ENCODE measurements around the gene ZNF2. TPM values are rescaled to one million over a fixed set of nuclear protein-coding genes. Genes with fewer than 3 reads are reported as not detected.
"Not testable (repeated sequence)": the region's sequence is repeated elsewhere in the genome, so short reads cannot be mapped to it uniquely, and the experiment has no call there.

The ZNF2 gene
- total RNA-seq, 1 experiment from 2014 or later: 7.6 TPM

- in situ Hi-C loops (cut with HindIII; ENCODE audit: low pct_unique_long_range_greater_than_20kb, low sequenced_read_pairs): no loop called here
- DNase-seq (ENCODE audit: low read depth, low spot score): no peak
These were observed 19.6 kb downstream of the ZNF2 start for GRCh38 chr2:95185197-95185596.

GRCh38 chr2:95185973-95186372 lies 20.4 kb downstream of the ZNF2 start:
- in situ Hi-C loops (cut with HindIII; ENCODE audit: low pct_unique_long_range_greater_than_20kb, low sequenced_read_pairs): no loop called here

DNA sequence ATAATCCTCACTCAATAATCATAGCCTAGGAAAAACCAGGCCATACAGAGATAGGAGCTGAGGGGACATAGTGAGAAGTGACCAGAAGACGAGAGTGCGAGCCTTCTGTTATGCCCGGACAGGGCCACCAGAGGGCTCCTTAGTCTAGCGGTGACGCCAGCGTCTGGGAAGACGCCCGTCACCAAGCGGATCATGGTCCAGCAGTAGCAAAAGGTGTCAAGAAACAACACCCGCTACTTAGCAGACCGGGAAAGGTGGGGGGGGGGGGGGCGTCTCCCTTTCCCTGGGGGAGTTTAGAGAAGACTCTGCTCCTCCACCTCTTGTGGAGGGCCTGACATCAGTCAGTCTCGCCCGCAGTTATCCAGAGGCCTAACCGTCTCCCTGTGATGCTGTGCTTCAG lies 27.3 kb downstream of the ZNF2 start:
- in situ Hi-C loops (cut with HindIII; ENCODE audit: low pct_unique_long_range_greater_than_20kb, low sequenced_read_pairs): not testable (repeated sequence)
- peak; percentile 41 for DNase-seq (ENCODE audit: low read depth, low spot score)

More at GRCh38 chr2:95185973-95186372, 20.4 kb downstream of the ZNF2 start:
- no peak for DNase-seq (ENCODE audit: low read depth, low spot score)

DNA sequence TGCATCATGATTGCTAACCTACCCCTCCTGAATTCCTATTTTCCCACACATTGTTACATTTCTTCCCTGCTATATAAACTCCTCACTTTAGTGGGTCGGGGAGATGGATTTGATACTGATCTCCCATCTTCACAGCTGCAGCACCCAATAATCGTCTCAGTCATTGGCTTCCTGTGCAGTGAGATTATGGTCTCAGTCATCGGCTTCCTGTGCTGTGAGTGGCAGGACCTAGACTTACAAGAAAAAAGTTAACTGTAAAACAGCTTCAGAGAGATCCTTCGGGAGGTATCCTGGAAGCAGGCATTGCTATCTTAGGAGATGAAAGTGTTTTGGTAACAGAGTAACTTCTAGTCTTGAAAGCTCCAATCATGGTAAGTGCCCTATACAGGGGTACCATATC lies 38.3 kb downstream of the ZNF2 start:
- in situ Hi-C loops (cut with HindIII; ENCODE audit: low pct_unique_long_range_greater_than_20kb, low sequenced_read_pairs): no loop called here
- DNase-seq (ENCODE audit: low read depth, low spot score): no peak

DNA sequence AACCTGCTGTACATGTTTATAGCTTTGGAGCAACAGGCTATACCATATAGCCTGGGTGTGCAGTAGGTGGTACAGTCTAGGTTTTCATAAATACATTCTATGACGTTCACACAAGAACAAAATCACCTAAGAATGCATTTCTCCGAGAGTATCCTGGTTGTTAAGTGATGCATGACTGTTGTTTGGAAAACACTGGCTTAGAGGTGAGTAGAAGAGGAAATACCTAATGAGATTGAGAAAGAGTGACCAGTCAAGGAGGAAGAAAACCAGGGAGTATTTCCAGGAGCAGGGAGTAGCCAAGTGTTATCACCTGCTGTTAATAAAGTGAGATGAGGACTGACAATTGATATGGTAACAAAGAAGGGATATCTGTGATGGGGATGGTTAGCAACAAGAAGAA lies 38.8 kb downstream of the ZNF2 start:
- DNase-seq (ENCODE audit: low read depth, low spot score): no peak
- in situ Hi-C loops (cut with HindIII; ENCODE audit: low pct_unique_long_range_greater_than_20kb, low sequenced_read_pairs): no loop called here

- in situ Hi-C loops (cut with HindIII; ENCODE audit: low pct_unique_long_range_greater_than_20kb, low sequenced_read_pairs): no loop called here
- no peak for DNase-seq (ENCODE audit: low read depth, low spot score)
These were observed 40.5 kb downstream of the ZNF2 start for GRCh38 chr2:95206096-95206495.

- in situ Hi-C loops (cut with HindIII; ENCODE audit: low pct_unique_long_range_greater_than_20kb, low sequenced_read_pairs): no loop called here
- peak; percentile 81 for DNase-seq (ENCODE audit: low read depth, low spot score)
These were observed 41.7 kb downstream of the ZNF2 start, which contains the start of gene ZNF892 for GRCh38 chr2:95207111-95207961. Gene ZNF892 (plus strand): TSS chr2:95207521. CDS start chr2:95207816, 295 bp downstream.

- in situ Hi-C loops (cut with HindIII; ENCODE audit: low pct_unique_long_range_greater_than_20kb, low sequenced_read_pairs): no loop called here
- DNase-seq (ENCODE audit: low read depth, low spot score): no peak
These were observed 42.5 kb downstream of the ZNF2 start for GRCh38 chr2:95208106-95208505.

GRCh38 chr2:95215018-95215612 lies 49.5 kb downstream of the ZNF2 start:
- in situ Hi-C loops (cut with HindIII; ENCODE audit: low pct_unique_long_range_greater_than_20kb, low sequenced_read_pairs): no loop called here
- DNase-seq (ENCODE audit: low read depth, low spot score): no peak

- in situ Hi-C loops (cut with HindIII; ENCODE audit: low pct_unique_long_range_greater_than_20kb, low sequenced_read_pairs): no loop called here
- no peak for DNase-seq (ENCODE audit: low read depth, low spot score)
These were observed 54.8 kb downstream of the ZNF2 start for GRCh38 chr2:95220449-95220848.

DNA sequence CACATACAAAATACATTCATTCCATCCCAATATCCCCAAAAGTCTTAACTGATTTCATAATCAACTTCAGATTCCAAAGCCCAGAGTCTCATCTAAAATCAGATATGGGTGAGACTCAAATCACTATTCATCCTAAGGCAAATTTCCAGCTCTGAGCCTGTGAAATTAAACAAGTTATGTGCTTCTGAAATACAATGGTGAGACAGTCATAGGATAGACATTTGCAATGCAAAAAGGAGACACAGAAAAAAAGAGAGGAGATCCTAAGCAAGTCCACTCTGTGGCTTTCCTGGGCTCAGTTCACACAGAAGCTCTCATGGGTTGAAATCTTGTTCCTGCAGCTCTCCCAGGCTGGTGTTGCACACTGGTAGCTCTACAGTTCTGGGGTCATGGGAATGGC lies 60.0 kb downstream of the ZNF2 start:
- no peak for DNase-seq (ENCODE audit: low read depth, low spot score)
- in situ Hi-C loops (cut with HindIII; ENCODE audit: low pct_unique_long_range_greater_than_20kb, low sequenced_read_pairs): no loop called here

DNA sequence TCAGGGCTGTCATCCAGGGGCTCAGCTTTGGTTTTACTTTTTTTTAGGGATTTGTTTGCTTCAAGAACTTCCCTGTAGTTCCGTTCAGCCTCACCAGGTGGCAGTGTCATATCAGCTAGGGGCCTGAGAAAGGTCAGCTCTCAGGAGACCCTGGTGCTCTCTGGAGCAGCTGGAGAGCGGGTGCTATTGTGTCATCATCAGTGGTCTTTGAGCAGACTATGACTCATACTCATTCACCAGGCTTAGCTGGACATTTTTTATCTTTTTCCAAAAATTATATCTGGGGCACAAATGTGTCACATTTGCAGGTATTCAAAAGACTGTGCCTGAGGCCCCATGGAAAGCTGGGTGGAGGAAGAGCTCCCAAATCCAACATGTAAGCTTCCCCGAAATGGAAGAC lies 66.1 kb downstream of the ZNF2 start:
- DNase-seq (ENCODE audit: low read depth, low spot score): peak; percentile 86

GRCh38 chr2:95232232-95232631 lies 66.6 kb downstream of the ZNF2 start:
- no peak for DNase-seq (ENCODE audit: low read depth, low spot score)
- in situ Hi-C loops (cut with HindIII; ENCODE audit: low pct_unique_long_range_greater_than_20kb, low sequenced_read_pairs): no loop called here

More for the DNA sequence above, 66.1 kb downstream of the ZNF2 start:
- in situ Hi-C loops (cut with HindIII; ENCODE audit: low pct_unique_long_range_greater_than_20kb, low sequenced_read_pairs): no loop called here

Other genes starting within 250 kb of the ZNF2 start
- not detected in 2 replicates for gene MAL, start 140.1 kb upstream of the ZNF2 start, total RNA-seq (2014; rRNA removed; shearing (Covaris generic))
- gene MRPS5, start 44.0 kb upstream of the ZNF2 start, total RNA-seq (2014; rRNA removed; shearing (Covaris generic)): 114 and 124 TPM in 2 replicates
- gene ZNF514, start 6.0 kb upstream of the ZNF2 start, total RNA-seq (2014; rRNA removed; shearing (Covaris generic)): 6.8 and 7.5 TPM in 2 replicates
- 1.2 and 1.3 TPM in 2 replicates for gene ZNF892, start 41.7 kb downstream of the ZNF2 start, total RNA-seq (2014; rRNA removed; shearing (Covaris generic))
- gene PROM2, start 108.6 kb downstream of the ZNF2 start, total RNA-seq (2014; rRNA removed; shearing (Covaris generic)): not detected in 2 replicates
- 18.1 and 21.0 TPM in 2 replicates for gene KCNIP3, start 131.5 kb downstream of the ZNF2 start, total RNA-seq (2014; rRNA removed; shearing (Covaris generic))
- 47.8 and 51.7 TPM in 2 replicates for gene FAHD2A, start 236.9 kb downstream of the ZNF2 start, total RNA-seq (2014; rRNA removed; shearing (Covaris generic))